NCI-H526 treated with DMSO at 0.1 percent for 48 hours (cell line): Measurements from ENCODE around the gene PDK2.

Source experiments
- DNase-seq: peaks from one replicate; lab custom pipeline; 2025; lab: John Stamatoyannopoulos, UW

The PDK2 gene

GRCh38 chr17:50079334-50080095 lies 15.6 kb upstream of the PDK2 start:
- peak; percentile 68 for DNase-seq

DNA sequence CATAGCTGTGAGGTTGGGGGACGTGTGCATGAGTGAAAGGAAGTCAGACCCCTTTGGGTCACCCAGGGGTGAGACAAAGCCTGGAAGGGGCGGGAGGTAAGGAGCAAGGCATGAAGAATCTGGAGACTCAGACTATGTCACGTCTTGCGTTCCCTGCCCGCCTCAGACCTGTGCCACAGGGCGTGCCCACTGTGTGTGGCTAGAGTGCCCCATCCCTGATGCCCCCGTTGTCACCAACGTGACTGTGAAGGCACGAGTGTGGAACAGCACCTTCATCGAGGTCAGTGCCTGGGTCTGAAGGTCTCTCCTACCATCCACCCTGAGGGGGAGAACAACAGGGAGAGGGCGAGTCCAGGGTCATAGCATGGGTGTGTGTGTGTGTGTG lies 15.1 kb upstream of the PDK2 start:
- no peak for DNase-seq

DNA sequence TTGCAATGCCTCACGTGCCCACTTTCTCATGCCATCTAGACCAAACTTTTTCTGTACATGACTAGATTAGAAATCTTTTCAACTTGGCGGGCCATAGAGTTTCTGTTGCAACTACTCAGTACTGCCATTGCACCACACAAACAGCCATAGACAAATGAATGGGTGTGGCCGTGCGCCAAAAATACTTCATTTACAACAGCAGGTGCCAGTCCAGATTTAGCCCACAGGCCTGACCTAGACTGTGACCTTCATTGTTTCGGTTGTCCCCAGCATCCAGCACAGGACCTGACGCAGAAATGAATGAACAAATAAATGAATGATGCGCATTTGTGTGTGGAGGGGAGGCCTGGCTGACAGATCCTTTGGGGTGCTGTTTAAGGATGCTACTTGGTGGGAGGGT lies 14.3 kb upstream of the PDK2 start:
- no peak for DNase-seq

DNA sequence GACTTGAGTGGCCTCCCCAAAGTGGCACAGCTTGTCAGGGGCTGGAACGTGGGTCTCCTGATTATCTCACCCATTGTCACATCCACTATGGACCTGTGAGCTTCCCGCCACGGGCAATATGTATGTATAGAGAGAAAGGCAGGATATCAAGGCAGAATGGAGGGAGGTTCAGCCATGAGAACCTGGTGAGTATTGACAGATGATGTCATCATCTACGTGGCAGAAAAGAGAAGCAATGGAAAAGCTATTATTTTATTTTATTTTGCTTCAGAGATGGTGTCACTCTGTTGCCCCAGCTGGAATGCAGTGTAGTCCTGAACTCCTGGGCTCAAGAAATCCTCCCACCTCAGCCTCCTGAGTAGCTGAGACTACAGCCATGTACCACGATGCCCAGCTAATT lies 13.4 kb upstream of the PDK2 start:
- DNase-seq, result no peak

DNA sequence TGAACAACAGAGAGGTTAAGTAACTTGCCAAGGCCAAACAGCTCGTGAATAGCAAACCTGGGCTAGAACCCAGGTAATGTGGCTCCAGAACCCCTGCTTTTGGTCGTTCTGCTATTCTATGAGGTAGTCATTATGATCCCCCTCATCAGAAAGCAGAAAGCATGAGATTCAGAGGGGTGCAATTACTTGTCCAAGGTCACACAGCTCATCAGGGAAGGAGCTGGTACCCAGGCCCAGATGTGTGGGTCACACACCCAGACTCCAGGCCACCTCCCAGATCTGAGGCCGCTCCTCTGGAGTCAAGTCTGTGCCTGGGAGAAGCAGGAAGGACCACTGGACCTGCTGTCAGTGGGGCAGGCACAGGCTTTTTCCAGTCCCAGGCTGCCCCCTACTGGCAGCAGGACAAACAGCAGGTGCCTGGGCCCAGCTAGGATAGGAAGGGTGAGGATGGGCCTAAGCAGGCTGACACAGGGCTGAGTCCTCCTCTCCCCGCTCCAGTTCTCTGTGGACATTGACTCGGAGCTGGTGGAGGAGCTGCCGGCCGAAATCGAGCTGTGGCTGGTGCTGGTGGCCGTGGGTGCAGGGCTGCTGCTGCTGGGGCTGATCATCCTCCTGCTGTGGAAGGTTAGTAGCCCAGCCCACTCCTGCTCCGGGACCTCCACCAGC lies 7.8 kb upstream of the PDK2 start:
- DNase-seq, result peak; percentile 54

- DNase-seq, result no peak
These were observed 7.2 kb upstream of the PDK2 start for GRCh38 chr17:50087912-50088405.

DNA sequence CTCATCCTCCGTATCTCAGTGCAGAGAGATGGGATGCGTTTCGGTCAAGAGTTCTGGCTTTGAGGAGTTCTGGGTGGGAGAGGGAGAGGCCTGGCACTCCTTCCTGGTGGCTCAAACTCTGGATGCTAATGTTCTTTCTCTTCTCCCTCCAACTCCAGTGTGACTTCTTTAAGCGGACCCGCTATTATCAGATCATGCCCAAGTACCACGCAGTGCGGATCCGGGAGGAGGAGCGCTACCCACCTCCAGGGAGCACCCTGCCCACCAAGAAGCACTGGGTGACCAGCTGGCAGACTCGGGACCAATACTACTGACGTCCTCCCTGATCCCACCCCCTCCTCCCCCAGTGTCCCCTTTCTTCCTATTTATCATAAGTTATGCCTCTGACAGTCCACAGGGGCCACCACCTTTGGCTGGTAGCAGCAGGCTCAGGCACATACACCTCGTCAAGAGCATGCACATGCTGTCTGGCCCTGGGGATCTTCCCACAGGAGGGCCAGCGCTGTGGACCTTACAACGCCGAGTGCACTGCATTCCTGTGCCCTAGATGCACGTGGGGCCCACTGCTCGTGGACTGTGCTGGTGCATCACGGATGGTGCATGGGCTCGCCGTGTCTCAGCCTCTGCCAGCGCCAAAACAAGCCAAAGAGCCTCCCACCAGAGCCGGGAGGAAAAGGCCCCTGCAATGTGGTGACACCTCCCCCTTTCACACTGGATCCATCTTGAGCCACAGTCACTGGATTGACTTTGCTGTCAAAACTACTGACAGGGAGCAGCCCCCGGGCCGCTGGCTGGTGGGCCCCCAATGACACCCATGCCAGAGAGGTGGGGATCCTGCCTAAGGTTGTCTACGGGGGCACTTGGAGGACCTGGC lies 6.0 kb upstream of the PDK2 start:
- DNase-seq, result no peak

DNA sequence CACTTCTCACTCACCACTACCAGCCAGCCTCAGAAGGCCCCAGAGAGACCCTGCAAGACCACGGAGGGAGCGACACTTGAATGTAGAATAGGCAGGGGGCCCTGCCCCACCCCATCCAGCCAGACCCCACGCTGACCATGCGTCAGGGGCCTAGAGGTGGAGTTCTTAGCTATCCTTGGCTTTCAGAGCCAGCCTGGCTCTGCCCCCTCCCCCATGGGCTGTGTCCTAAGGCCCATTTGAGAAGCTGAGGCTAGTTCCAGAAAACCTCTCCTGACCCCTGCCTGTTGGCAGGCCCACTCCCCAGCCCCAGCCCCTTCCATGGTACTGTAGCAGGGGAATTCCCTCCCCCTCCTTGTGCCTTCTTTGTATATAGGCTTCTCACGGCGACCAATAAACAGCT lies 5.1 kb upstream of the PDK2 start:
- no peak for DNase-seq

- no peak for DNase-seq
These were observed 3.9 kb upstream of the PDK2 start for GRCh38 chr17:50090971-50091917.

DNA sequence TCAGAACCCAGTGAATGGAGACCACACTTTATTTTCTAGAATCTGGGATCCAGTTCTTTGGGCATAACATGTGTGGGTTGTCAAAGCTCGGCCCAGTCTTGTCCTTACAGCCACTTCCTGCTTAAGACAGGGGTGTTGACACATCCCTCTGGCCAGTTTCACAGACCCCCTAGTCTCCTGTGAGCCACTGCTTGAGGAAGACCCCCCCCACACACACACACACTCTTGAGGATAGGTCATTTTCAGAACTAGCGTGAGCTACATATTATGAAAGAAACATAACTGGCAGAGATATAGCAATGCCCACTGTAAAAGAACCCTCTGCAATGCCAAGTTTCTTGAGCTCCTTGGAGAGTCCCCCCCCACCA lies 3.2 kb upstream of the PDK2 start:
- DNase-seq, result no peak

DNA sequence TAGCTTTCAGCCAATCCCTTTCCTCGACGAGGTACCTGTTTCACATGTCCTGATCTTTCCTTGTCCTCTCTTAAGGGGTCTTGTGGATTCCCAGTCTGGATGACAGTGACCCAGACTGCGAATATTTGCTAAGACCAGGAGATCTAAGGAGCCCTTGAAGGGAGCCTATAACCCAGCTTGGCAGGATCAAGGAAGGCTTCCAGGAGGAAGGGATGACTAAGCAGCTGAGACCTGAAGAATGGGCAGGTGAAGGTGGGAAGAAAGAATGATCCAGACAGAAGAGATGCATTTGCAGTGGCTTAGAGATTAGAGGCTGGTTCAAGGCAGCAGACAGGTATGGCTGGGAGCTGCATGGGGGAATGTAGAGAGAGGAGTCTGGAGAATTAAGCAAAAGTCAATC lies 1.9 kb upstream of the PDK2 start:
- DNase-seq, result no peak

DNA sequence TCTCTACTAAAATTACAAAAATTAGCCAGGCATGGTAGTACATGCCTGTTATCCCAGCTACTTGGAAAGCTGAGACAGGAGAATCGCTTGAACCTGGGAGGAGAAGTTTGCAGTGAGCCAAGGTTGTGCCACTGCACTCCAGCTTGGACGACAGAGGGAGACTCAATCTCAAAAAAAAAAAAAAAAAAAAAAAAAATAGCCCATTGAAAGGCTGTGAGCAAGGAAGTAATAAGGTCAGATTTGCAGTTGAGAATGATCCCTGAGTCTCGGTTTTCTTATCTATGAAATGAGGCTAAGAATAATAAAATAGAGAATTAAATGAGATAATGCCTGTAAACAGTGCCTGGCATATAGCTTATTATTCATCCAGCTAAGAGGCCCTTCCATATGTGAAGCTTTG lies 1.3 kb upstream of the PDK2 start:
- DNase-seq, result no peak

DNA sequence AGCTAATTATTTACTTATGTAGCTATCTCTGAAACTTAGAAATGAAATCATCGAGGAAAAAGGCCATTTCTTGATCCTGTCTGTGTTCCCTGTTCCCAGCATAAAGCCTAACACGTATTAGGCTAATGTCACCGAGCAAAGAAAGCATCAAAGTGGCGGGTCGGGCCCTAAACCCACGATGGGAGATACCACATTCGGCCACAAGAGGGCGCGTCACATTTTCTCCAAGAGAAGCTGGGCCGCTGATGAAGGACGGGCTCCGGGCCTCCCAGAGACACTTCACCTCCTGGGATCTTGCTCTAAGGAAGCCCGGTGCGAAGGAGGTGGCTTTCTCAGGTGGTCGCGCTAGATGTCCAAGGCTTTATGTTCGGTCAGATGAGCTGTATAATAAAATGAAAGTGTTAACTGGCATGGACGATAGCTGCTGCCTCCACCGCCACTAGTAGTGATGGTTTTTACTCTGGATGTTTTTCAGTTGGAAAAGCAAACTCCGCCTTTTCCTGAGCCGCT lies 853 bp upstream of the PDK2 start:
- peak; percentile 84 for DNase-seq

GRCh38 chr17:50095626-50096037 lies 481 bp downstream of the PDK2 start:
- DNase-seq, result no peak

DNA sequence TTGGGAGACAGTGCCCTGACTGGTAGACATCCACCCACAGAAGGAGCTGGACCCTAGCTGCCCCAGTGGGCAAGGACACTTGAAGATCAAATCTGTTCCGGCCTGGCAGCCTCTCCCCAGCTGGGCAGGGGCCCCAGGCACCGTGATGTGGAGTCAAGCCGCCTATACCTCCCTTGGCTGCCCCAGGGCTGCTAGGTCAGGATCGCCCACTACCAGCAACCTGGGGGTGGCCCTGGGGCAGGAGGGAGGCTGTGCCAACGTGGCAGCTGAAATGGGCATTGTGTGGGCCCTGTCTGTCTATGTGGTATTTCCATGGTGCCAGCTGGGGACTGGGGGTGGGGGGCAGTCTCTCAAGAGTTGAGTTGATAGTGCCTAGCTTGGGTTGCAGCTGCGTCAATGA lies 941 bp downstream of the PDK2 start:
- no peak for DNase-seq

GRCh38 chr17:50096758-50097157 lies 1.6 kb downstream of the PDK2 start:
- no peak for DNase-seq

- no peak for DNase-seq
These were observed 2.3 kb downstream of the PDK2 start for GRCh38 chr17:50097455-50097854.

DNA sequence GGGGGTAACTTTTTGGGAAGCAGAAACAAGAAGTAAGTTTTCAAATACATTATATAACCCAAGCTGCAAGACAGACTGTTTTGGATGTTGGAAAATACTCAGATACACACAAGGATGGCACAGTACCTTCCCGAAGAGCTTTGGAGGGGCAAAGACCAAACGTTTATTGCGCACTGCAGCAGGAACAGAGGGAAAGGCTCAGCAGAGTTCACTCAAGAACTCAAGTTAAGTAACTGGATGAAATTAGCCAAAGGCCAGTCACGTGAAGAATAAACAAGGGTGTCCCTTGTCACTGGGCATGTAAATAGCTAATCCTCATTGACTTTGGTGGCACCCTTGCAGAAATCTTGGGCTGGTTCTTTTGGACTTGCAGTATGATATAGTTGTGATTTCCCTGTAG lies 2.8 kb downstream of the PDK2 start:
- DNase-seq, result no peak

DNA sequence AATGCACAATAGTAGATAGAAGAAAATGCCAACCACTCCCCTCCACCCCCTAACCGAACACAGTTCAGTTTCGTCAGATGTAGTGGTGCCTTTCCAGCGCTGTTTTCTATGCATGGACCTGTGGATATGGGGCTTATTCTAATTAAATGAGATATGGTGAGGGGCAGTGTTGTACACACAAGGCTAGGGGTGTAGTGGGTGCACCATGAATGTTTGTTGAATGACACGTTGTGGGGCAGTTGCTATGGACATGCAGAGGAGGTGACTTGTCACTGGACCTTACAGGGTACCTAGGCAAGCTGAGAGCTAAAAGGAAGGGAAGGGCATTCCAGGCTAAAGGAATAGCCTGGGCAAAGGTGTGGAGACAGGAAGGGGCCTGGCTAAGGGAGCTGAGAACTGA lies 3.4 kb downstream of the PDK2 start:
- no peak for DNase-seq

- no peak for DNase-seq
These were observed 3.9 kb downstream of the PDK2 start for GRCh38 chr17:50099003-50099402.

DNA sequence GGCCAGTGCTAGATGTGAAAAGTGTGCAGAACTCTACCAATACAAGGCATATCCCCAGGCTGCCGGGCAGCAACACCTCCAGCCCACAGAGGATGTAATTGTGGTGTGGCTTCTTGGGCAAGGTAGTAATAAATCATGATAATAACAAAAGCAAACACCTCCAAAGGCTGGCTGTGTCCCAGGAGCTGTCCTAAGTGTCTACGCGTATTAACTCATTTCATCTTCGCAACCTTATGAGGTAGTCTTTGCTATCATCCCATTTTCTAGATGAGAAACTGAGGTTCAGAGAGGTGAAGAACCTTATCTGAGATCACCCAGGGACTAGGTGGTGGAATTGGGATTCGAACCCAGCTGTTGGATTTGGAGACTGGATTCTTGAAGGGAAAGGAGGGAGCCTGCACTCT lies 5.3 kb downstream of the PDK2 start:
- DNase-seq, result no peak
